Erythroblast (primary cell): ENCODE data around the gene DDX43.

Experiments used
- GATA1 ChIP-seq: IDR thresholded peaks from 2 replicates; pipeline ENCODE4 v1.6.1; 2011; ENCODE audit warnings: low read depth, mild to moderate bottlenecking, control low read depth, low read length, moderate library complexity
- POLR2A ChIP-seq: IDR thresholded peaks from 2 replicates; pipeline ENCODE4 v1.6.1; 2011; ENCODE audit warnings: mild to moderate bottlenecking, low read length

DNA sequence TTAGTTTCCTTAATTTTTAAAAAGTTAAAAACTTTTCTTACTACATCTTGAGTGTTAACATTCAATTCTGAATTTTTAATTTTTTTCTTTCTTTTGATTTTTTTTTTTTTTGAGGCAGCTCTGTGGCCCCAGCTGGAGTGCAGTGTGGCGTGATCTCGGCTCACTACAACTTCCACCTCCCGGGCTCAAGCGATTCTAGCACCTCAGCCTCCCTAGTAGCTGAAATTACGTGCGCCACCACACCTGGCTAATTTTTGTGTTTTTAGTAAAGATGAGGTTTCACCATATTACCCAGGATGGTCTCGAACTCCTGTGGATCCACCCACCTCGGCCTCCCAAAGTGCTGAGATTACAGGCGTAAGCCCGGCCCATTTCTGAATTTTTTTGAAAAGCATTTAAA, 1.2 kb downstream of the DDX43 start:
- TF ChIP-seq POLR2A: no peak
- TF ChIP-seq GATA1: no peak
